ENCODE measurements around the gene SH3PXD2B.

The SH3PXD2B gene

GRCh38 chr5:172444626-172445365 lies 9.5 kb downstream of the SH3PXD2B start:
- no peak for TF ChIP-seq CTCF (IDR thresholded peaks at IDR 0.05; ENCODE audit: insufficient read depth, low read depth, low read length, missing control alignments)
- H3K4me3 ChIP-seq (ENCODE audit: low read length), result no peak overlapping the region

GRCh38 chr5:172444110-172444510 lies 10.2 kb downstream of the SH3PXD2B start:
- H3K4me3 ChIP-seq (ENCODE audit: low read length), result no peak overlapping the region
- TF ChIP-seq CTCF (IDR thresholded peaks at IDR 0.05; ENCODE audit: insufficient read depth, low read depth, low read length, missing control alignments), result no peak
- peak; percentile 68 for DNase-seq (ENCODE audit: low read depth)

More at GRCh38 chr5:172444626-172445365, 9.5 kb downstream of the SH3PXD2B start:
- DNase-seq (ENCODE audit: low read depth), result no peak

GRCh38 chr5:172443441-172444109 lies 10.8 kb downstream of the SH3PXD2B start:
- peak; percentile 90 for DNase-seq (ENCODE audit: low read depth)
- no peak overlapping the region for H3K4me3 ChIP-seq (ENCODE audit: low read length)
- TF ChIP-seq CTCF (IDR thresholded peaks at IDR 0.05; ENCODE audit: insufficient read depth, low read depth, low read length, missing control alignments), result no peak

GRCh38 chr5:172442592-172442991 lies 11.7 kb downstream of the SH3PXD2B start:
- TF ChIP-seq CTCF (IDR thresholded peaks at IDR 0.05; ENCODE audit: insufficient read depth, low read depth, low read length, missing control alignments), result no peak
- no peak overlapping the region for H3K4me3 ChIP-seq (ENCODE audit: low read length)
- DNase-seq (ENCODE audit: low read depth), result no peak

- no peak for DNase-seq (ENCODE audit: low read depth)
- H3K4me3 ChIP-seq (ENCODE audit: low read length), result no peak overlapping the region
- TF ChIP-seq CTCF (IDR thresholded peaks at IDR 0.05; ENCODE audit: insufficient read depth, low read depth, low read length, missing control alignments), result no peak
These were observed 13.0 kb downstream of the SH3PXD2B start for GRCh38 chr5:172441262-172441751.

- no peak overlapping the region for H3K4me3 ChIP-seq (ENCODE audit: low read length)
- no peak for TF ChIP-seq CTCF (IDR thresholded peaks at IDR 0.05; ENCODE audit: insufficient read depth, low read depth, low read length, missing control alignments)
- DNase-seq (ENCODE audit: low read depth), result no peak
These were observed 13.8 kb downstream of the SH3PXD2B start for GRCh38 chr5:172440486-172440885.
